ENCODE measurements around the gene SMURF2.

- TF ChIP-seq CTCF (conservative IDR thresholded peaks at IDR 0.05 in 1 of 2, IDR thresholded peaks at IDR 0.05 in 1 of 2; ENCODE audit: extremely low read depth in 1 of 2, insufficient read depth in 1 of 2, low read depth in 1 of 2, low read length in 2 of 2) (no peak), EZH2 (IDR thresholded peaks at IDR 0.05; ENCODE audit: borderline replicate concordance, low read length) (no peak)
Measured at GRCh38 chr17:64529221-64529620, 132.9 kb downstream of the SMURF2 start.

All from mammary epithelial cell (primary cell).